ENCODE measurements around the gene SEMA5A.

DNA sequence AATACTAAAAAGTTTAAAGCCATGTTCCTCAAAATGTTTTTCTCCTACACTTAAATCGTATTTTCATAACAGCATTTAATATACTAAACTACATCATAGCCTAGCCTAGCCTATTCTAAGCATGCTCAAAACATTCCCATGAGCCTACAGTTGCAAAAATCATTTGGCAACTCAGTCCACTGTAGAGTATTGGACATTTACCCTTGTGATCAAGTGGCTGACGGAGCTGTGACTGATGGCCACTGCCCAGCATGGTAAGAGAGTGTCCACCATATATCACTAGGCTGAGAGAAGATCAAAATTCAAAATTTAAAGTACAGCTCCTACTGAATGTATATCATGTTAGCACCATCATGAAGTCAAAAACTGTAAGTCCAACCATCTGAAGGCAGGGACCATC is 30.9 kb downstream of the SEMA5A start:
- TF ChIP-seq EZH2 (IDR thresholded peaks at IDR 0.05; ENCODE audit: insufficient read depth, low read length): no peak
- TF ChIP-seq, protein P1, sequence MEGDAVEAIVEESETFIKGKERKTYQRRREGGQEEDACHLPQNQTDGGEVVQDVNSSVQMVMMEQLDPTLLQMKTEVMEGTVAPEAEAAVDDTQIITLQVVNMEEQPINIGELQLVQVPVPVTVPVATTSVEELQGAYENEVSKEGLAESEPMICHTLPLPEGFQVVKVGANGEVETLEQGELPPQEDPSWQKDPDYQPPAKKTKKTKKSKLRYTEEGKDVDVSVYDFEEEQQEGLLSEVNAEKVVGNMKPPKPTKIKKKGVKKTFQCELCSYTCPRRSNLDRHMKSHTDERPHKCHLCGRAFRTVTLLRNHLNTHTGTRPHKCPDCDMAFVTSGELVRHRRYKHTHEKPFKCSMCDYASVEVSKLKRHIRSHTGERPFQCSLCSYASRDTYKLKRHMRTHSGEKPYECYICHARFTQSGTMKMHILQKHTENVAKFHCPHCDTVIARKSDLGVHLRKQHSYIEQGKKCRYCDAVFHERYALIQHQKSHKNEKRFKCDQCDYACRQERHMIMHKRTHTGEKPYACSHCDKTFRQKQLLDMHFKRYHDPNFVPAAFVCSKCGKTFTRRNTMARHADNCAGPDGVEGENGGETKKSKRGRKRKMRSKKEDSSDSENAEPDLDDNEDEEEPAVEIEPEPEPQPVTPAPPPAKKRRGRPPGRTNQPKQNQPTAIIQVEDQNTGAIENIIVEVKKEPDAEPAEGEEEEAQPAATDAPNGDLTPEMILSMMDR (IDR thresholded peaks at IDR 0.05; ENCODE audit: insufficient read depth, low read depth, low read length): no peak

All from astrocyte (in vitro differentiated cells and primary cell).